Body of pancreas (tissue), 4 donors: ENCODE measurements around the gene THSD7A. TPM values are rescaled to one million over a fixed set of nuclear protein-coding genes. Genes with fewer than 3 reads are reported as not detected.

Experiments used
- ATAC-seq: fragments of 150-250 bp; one replicate; pipeline ENCODE4 v1.9.1; 2016
- DNase-seq, 4 donors: peaks; one replicate each; pipeline ENCODE4 v3.0.0-alpha.2; 2019
- H3K27ac ChIP-seq, 4 donors: fragments of 200-600 bp; sonication (generic); 1 replicate in 3 of 4; 2 replicates in 1 of 4; pipeline versions ENCODE4 v1.5.1 to v1.6.1; 2016 to 2019; ENCODE audit warnings: mild to moderate bottlenecking in 1 of 4, mixed read lengths in 1 of 4, moderate library complexity in 1 of 4
- H3K27me3 ChIP-seq, 2 donors: fragments of 200-600 bp; sonication (generic); one replicate each; pipeline ENCODE4 v1.6.0; 2016; ENCODE audit warnings: mild to moderate bottlenecking in 1 of 2
- H3K36me3 ChIP-seq, 2 donors: fragments of 200-600 bp; sonication (generic); replicated peaks in 1 of 2; 2 replicates each; pipeline ENCODE4 v1.5.1; 2016; ENCODE audit warnings: low read depth in 2 of 2; ENCODE audit not compliant: insufficient read depth in 1 of 2
- H3K4me1 ChIP-seq: fragments of 200-600 bp; sonication (generic); one replicate; pipeline ENCODE4 v1.6.0; 2016
- H3K4me3 ChIP-seq, 2 donors: fragments of 200-600 bp; sonication (generic); 1 replicate in 1 of 2; 2 replicates in 1 of 2; pipeline ENCODE4 v1.5.1; 2016 to 2019
- H3K9me3 ChIP-seq, 3 donors: fragments of 200-600 bp; sonication (generic); 1 replicate in 2 of 3; 2 replicates in 1 of 3; pipeline ENCODE4 v1.5.1; 2016
- POLR2A ChIP-seq, 3 donors: fragments of 450-650 bp; IDR thresholded peaks; one replicate each; pipeline ENCODE4 v1.6.1; 2016; ENCODE audit warnings: antibody characterized with exemption in 3 of 3, mild to moderate bottlenecking in 2 of 3
- WGBS, 2 donors: methylation state at CpG; one replicate each; pipeline ENCODE4 v1.1.5; 2017; 5-methylcytosine and 5-hydroxymethylcytosine counted together
- intact Hi-C: fragments of 100-400 bp; cut with DNase I; formaldehyde crosslinking; loops from one replicate; pipeline ENCODE4 v1.15.1; 2023
- total RNA-seq, 2 donors: library from RNA; depleted of rRNA; stranded (reverse); fragments of >200 nt; gene quantifications; one replicate each; pipeline ENCODE4 v1.1.0, GENCODE V29; 2016
- TF ChIP-seq, protein P1 (sequence below), 7 experiments: fragments of 450-650 bp in 4 of 7; fragments of 200-600 bp in 3 of 7; sonication (generic) in 3 of 7; IDR thresholded peaks; one replicate each; pipeline ENCODE4 v1.5.1; 2016 to 2019; ENCODE audit warnings: antibody characterized with exemption in 7 of 7

The THSD7A gene
- total RNA-seq, 2 donors from 2014 or later = 0.66 to 7.0 TPM

DNA sequence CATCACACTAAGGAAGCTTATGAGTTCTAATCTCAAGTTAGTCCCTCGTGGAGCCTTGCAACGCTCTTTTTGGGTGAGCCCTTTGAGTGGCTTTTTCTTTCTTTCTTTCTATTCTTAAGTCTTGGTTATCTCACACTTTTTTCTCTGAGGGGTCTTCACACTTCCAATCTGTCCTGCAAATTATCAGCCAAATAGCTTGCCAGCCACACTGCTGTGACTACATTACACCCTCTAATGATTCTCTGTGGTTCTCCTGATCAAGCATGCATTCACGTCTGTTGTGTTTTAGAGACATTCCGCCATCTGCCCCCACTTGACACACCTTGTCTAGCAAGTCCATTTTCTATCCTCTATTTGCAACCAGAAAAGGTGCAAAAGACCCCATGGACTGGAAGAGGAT is 340.2 kb downstream of the THSD7A start:
- intact Hi-C loops = no loop called here
- Histone ChIP-seq H3K4me3 (no peak overlapping the region), H3K27me3 (no peaks in the 10 kb centered on the region), H3K4me1 (no peaks in the 10 kb centered on the region), H3K27ac (no peak overlapping the region), H3K9me3 (no peaks in the 10 kb centered on the region), H3K36me3 (no peaks in the 10 kb centered on the region)
- TF ChIP-seq POLR2A (IDR thresholded peaks at IDR 0.05) = no peak
- TF ChIP-seq, protein P1, sequence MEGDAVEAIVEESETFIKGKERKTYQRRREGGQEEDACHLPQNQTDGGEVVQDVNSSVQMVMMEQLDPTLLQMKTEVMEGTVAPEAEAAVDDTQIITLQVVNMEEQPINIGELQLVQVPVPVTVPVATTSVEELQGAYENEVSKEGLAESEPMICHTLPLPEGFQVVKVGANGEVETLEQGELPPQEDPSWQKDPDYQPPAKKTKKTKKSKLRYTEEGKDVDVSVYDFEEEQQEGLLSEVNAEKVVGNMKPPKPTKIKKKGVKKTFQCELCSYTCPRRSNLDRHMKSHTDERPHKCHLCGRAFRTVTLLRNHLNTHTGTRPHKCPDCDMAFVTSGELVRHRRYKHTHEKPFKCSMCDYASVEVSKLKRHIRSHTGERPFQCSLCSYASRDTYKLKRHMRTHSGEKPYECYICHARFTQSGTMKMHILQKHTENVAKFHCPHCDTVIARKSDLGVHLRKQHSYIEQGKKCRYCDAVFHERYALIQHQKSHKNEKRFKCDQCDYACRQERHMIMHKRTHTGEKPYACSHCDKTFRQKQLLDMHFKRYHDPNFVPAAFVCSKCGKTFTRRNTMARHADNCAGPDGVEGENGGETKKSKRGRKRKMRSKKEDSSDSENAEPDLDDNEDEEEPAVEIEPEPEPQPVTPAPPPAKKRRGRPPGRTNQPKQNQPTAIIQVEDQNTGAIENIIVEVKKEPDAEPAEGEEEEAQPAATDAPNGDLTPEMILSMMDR (IDR thresholded peaks at IDR 0.05) = no peak
- 48 to 65% methylated on average over 4 of the region's 4 CpGs for WGBS, 2 donors
- no peak for ATAC-seq
- DNase-seq = no peak

DNA sequence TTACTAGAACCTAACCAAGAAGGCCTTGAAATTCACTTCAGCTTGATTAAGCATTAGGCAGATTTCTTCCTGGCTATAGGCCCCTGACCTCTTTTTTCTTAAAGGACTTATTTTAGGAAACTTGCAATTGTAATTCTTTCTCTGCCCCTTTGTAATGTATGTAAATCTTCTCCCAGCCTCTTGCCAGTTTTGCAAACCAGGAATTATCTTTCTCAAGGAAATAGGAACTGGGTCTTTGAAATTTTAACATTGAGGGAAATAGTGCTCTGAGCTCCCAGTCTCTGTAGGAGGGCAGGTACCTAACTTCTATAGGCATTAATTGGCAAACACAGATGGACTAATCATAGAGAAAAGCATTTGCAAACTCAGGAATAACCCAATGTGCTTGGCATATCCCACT is 342.7 kb downstream of the THSD7A start:
- DNase-seq = no peak
- no peaks in the 10 kb centered on the region for H3K4me1 ChIP-seq
- TF ChIP-seq, protein P1 (IDR thresholded peaks at IDR 0.05) = no peak
- no peak for TF ChIP-seq POLR2A (IDR thresholded peaks at IDR 0.05)
- no peaks in the 10 kb centered on the region for H3K27me3 ChIP-seq
- H3K36me3 ChIP-seq = no peaks in the 10 kb centered on the region
- H3K9me3 ChIP-seq = no peaks in the 10 kb centered on the region
- no peak overlapping the region for H3K4me3 ChIP-seq
- intact Hi-C loops = no loop called here
- no peak for ATAC-seq
- H3K27ac ChIP-seq = no peak overlapping the region

DNA sequence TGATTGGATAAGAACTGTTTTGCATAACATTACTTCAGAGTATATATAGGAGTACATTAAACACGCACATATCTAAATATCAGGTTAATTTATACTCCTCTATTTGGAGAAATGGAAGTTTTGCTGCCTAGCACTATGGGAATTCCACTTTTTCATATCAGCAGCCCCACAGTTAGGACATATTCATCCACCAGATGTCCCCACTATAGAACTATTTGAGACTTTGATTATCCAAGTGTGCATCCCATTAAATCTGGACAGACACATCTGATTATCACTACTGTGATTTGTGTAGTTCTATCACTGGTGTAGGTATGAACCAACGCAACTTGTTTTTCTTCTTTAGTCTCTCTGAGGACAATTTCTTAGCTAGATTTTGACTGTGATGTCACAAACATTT is 345.7 kb downstream of the THSD7A start:
- WGBS, 2 donors = 46 to 72% methylated on average over 2 of the region's 2 CpGs
- Histone ChIP-seq H3K9me3 (no peaks in the 10 kb centered on the region), H3K36me3 (no peaks in the 10 kb centered on the region), H3K27ac (no peak overlapping the region), H3K27me3 (no peaks in the 10 kb centered on the region), H3K4me3 (no peak overlapping the region), H3K4me1 (no peaks in the 10 kb centered on the region)
- intact Hi-C loops = no loop called here
- DNase-seq = no peak
- TF ChIP-seq POLR2A (IDR thresholded peaks at IDR 0.05) = no peak
- ATAC-seq = no peak

DNA sequence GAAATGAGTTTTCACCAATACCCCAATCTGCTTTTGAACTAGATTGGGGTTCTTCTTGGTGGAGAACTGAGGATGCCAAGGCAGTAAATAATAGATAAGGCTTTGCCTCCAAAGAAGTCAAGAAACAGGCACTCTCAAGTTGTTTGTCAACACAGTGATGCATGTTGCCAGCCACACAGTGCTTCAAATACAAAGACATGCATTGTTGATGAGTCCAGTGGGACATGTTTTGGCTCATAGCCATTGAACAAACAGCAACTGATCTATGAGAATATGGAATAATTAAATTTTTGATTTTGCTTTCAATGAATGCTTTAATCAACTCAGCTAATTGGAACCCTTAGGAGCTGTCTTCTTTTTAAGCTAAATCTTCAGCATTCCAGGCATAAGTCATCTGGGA is 346.4 kb downstream of the THSD7A start:
- TF ChIP-seq POLR2A (IDR thresholded peaks at IDR 0.05) = no peak
- TF ChIP-seq, protein P1 (IDR thresholded peaks at IDR 0.05) = no peak
- Histone ChIP-seq H3K27ac (no peak overlapping the region), H3K36me3 (no peaks in the 10 kb centered on the region), H3K27me3 (no peaks in the 10 kb centered on the region), H3K9me3 (no peaks in the 10 kb centered on the region), H3K4me3 (no peak overlapping the region), H3K4me1 (no peaks in the 10 kb centered on the region)
- DNase-seq (no peak), ATAC-seq (no peak)
- intact Hi-C loops = no loop called here

DNA sequence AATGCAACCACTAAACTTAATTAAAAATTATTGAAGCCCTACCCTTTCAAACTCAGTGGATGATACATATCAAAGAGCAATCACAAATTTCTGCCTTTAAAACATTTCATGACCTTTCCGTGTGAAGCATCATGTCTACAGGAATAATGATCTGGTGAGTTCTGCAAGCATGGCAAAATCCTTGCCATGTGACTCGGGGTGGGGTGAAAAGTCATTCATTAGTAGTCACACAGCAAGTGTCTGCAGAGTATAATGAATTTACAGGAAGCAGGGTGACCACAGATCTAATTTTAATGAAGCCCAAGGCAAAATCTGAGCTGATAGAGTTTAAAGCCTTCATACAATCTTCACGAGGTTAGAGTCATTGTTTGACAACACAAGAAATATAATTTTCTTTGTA is 351.9 kb downstream of the THSD7A start:
- TF ChIP-seq, protein P1 (IDR thresholded peaks at IDR 0.05) = no peak
- TF ChIP-seq POLR2A (IDR thresholded peaks at IDR 0.05) = no peak
- H3K9me3 ChIP-seq = no peaks in the 10 kb centered on the region
- intact Hi-C loops = no loop called here
- H3K36me3 ChIP-seq = no peaks in the 10 kb centered on the region
- WGBS, 2 donors = 54 to 70% methylated on average over 3 of the region's 3 CpGs
- no peak for DNase-seq
- no peak overlapping the region for H3K4me3 ChIP-seq
- no peaks in the 10 kb centered on the region for H3K27me3 ChIP-seq
- no peak overlapping the region for H3K27ac ChIP-seq
- no peak for ATAC-seq
- no peaks in the 10 kb centered on the region for H3K4me1 ChIP-seq
